Gastrocnemius medialis (tissue), 4 donors: Measurements from ENCODE around the gene SURF2. TPM values are rescaled to one million over a fixed set of nuclear protein-coding genes. Genes with fewer than 3 reads are reported as not detected.
"Not testable (repeated sequence)": the region's sequence is repeated elsewhere in the genome, so short reads cannot be mapped to it uniquely, and the experiment has no call there.

Source experiments
- ATAC-seq, 2 donors: fragments of 150-250 bp; one replicate each; pipeline ENCODE4 v1.9.1; 2016
- DNase-seq, 2 donors: peaks; one replicate each; pipeline ENCODE4 v3.0.0-alpha.2; 2019
- H3K27ac ChIP-seq, 4 donors: fragments of 200-600 bp; sonication (generic); 1 replicate in 1 of 4; 2 replicates in 3 of 4; pipeline ENCODE4 v1.5.1; 2016 to 2018; ENCODE audit warnings: mild to moderate bottlenecking in 2 of 4, moderate library complexity in 1 of 4
- H3K27me3 ChIP-seq, 3 donors: fragments of 200-600 bp; sonication (generic) in 2 of 3; 1 replicate in 1 of 3; 2 replicates in 2 of 3; pipeline versions ENCODE4 v1.5.1 to v1.6.0; 2016 to 2019; ENCODE audit warnings: mild to moderate bottlenecking in 1 of 3, moderate library complexity in 1 of 3
- H3K36me3 ChIP-seq, 2 donors: fragments of 200-600 bp; sonication (generic) in 1 of 2; one replicate each; pipeline ENCODE4 v1.5.1; 2017 to 2018
- H3K4me1 ChIP-seq, 2 donors: fragments of 200-600 bp; sonication (generic) in 1 of 2; one replicate each; pipeline ENCODE4 v1.5.1; 2016 to 2017; ENCODE audit warnings: mild to moderate bottlenecking in 2 of 2
- H3K4me3 ChIP-seq, 4 donors: fragments of 200-600 bp; sonication (generic) in 3 of 4; 1 replicate in 1 of 4; 2 replicates in 3 of 4; pipeline ENCODE4 v1.5.1; 2016 to 2019; ENCODE audit warnings: mild to moderate bottlenecking in 2 of 4
- H3K9me3 ChIP-seq, 3 donors: fragments of 200-600 bp; sonication (generic) in 2 of 3; 1 replicate in 1 of 3; 2 replicates in 2 of 3; pipeline ENCODE4 v1.5.1; 2016 to 2019
- POLR2A ChIP-seq, 2 donors: fragments of 450-650 bp; IDR thresholded peaks; one replicate each; pipeline ENCODE4 v1.6.1; 2017; ENCODE audit warnings: antibody characterized with exemption in 2 of 2, mild to moderate bottlenecking in 2 of 2, moderate library complexity in 2 of 2
- in situ Hi-C, 4 donors: fragments of 200-750 bp; cut with MboI; loops; one replicate each; pipeline versions ENCODE4 v1.15.0 to v1.8.0; 2017; ENCODE audit warnings: low sequenced_read_pairs in 4 of 4
- intact Hi-C: fragments of 100-400 bp; cut with DNase I; formaldehyde crosslinking; loops from one replicate; pipeline ENCODE4 v1.15.1; 2023; ENCODE audit warnings: low total_unique reads
- total RNA-seq, 4 donors: library from RNA; depleted of rRNA; stranded (reverse); fragments of >200 nt; gene quantifications; one replicate each; pipeline versions ENCODE4 v1.1.0 to v1.2.3, GENCODE V29; 2016
- TF ChIP-seq, protein P1 (sequence below), 5 experiments: fragments of 450-650 bp in 3 of 5; fragments of 200-600 bp in 2 of 5; sonication (generic) in 2 of 5; IDR thresholded peaks in 4 of 5; conservative IDR thresholded peaks in 1 of 5; 1 replicate in 4 of 5; 2 replicates in 1 of 5; pipeline ENCODE4 v1.5.1; 2016 to 2019; ENCODE audit warnings: antibody characterized with exemption in 5 of 5, mild to moderate bottlenecking in 3 of 5, moderate library complexity in 3 of 5

The SURF2 gene
- total RNA-seq, 4 donors from 2014 or later = 14.3 to 26.4 (median 24.8) TPM

GRCh38 chr9:133374612-133375115, 18.3 kb downstream of the SURF2 start:
- peaks cover 42 to 56% of the 10 kb centered on the region in 2 donors for H3K4me1 ChIP-seq
- TF ChIP-seq, protein P1, sequence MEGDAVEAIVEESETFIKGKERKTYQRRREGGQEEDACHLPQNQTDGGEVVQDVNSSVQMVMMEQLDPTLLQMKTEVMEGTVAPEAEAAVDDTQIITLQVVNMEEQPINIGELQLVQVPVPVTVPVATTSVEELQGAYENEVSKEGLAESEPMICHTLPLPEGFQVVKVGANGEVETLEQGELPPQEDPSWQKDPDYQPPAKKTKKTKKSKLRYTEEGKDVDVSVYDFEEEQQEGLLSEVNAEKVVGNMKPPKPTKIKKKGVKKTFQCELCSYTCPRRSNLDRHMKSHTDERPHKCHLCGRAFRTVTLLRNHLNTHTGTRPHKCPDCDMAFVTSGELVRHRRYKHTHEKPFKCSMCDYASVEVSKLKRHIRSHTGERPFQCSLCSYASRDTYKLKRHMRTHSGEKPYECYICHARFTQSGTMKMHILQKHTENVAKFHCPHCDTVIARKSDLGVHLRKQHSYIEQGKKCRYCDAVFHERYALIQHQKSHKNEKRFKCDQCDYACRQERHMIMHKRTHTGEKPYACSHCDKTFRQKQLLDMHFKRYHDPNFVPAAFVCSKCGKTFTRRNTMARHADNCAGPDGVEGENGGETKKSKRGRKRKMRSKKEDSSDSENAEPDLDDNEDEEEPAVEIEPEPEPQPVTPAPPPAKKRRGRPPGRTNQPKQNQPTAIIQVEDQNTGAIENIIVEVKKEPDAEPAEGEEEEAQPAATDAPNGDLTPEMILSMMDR (IDR thresholded peaks at IDR 0.05 in 4 of 5, conservative IDR thresholded peaks at IDR 0.05 in 1 of 5) = no peak
- TF ChIP-seq POLR2A (IDR thresholded peaks at IDR 0.05) = no peak
- in situ Hi-C loops = no loop called here
- intact Hi-C loops = loop anchor here (5.0 to 10.0 kb wide), 2 partner anchors 43 to 650 kb away; partner anchors contain the start of genes BRD3OS and REXO4
- H3K4me3 ChIP-seq = peak overlapping the region; percentile 58 to 96 (median 83)
- H3K27ac ChIP-seq = peak overlapping the region; percentile 77 to 97 (median 90)
- H3K27me3 ChIP-seq = no peaks in the 10 kb centered on the region
- ATAC-seq = no peak
- H3K9me3 ChIP-seq = no peaks in the 10 kb centered on the region
- no peaks in the 10 kb centered on the region for H3K36me3 ChIP-seq
- no peak for DNase-seq

GRCh38 chr9:133375116-133375723, 18.9 kb downstream of the SURF2 start:
- intact Hi-C loops (loop anchor here (5.0 to 10.0 kb wide), 2 partner anchors 42 to 650 kb away; partner anchors contain the start of genes BRD3OS and REXO4), in situ Hi-C loops (no loop called here)
- H3K4me1 ChIP-seq = peaks cover 37 to 51% of the 10 kb centered on the region in 2 donors
- H3K27me3 ChIP-seq = no peaks in the 10 kb centered on the region
- TF ChIP-seq POLR2A (IDR thresholded peaks at IDR 0.05) = no peak
- TF ChIP-seq, protein P1 (IDR thresholded peaks at IDR 0.05 in 4 of 5, conservative IDR thresholded peaks at IDR 0.05 in 1 of 5) = no peak
- DNase-seq (no peak), ATAC-seq (peak; percentile 23 to 24)
- H3K9me3 ChIP-seq = no peaks in the 10 kb centered on the region
- peak overlapping the region; percentile 58 to 96 (median 83) for H3K4me3 ChIP-seq
- H3K36me3 ChIP-seq = no peaks in the 10 kb centered on the region
- peak overlapping the region; percentile 77 to 97 (median 90) for H3K27ac ChIP-seq

GRCh38 chr9:133375724-133376654, 19.6 kb downstream of the SURF2 start, which contains the start of the genes STKLD1 and SURF4:
STKLD1 (plus strand) TSS chr9:133376366; CDS start chr9:133376474, 108 bp downstream.
SURF4 (minus strand) TSS chr9:133376060; CDS start chr9:133375969, 91 bp downstream.
- in situ Hi-C loops (no loop called here), intact Hi-C loops (loop anchor here (1.0 to 10.0 kb wide), 4 partner anchors 19 to 649 kb away; partner anchors contain the start of genes BRD3OS, REXO4, SURF1 and SURF2)
- Histone ChIP-seq H3K27ac (peak within 1 kb of the TSS; percentile 77 to 97 (median 90)), H3K36me3 (no peaks in the 10 kb centered on the region), H3K4me1 (peaks cover 35 to 43% of the 10 kb centered on the region in 2 donors), H3K9me3 (no peaks in the 10 kb centered on the region), H3K27me3 (no peaks in the 10 kb centered on the region), H3K4me3 (peak within 1 kb of the TSS; percentile 77 to 96 (median 88))
- TF ChIP-seq POLR2A (IDR thresholded peaks at IDR 0.05) = peak; percentile 95 to 97
- TF ChIP-seq, protein P1 (IDR thresholded peaks at IDR 0.05 in 4 of 5, conservative IDR thresholded peaks at IDR 0.05 in 1 of 5) = peak in 2 of 5 experiments; percentile 50 to 55
- ATAC-seq (peak; percentile 89 to 91), DNase-seq (peak; percentile 90 to 95)

GRCh38 chr9:133377280-133377679, 20.9 kb downstream of the SURF2 start:
- DNase-seq, in situ Hi-C loops: not testable (repeated sequence)

More at GRCh38 chr9:133377280-133377679, 20.9 kb downstream of the SURF2 start:
- peaks cover 22 to 30% of the 10 kb centered on the region in 2 donors for H3K4me1 ChIP-seq
- H3K9me3 ChIP-seq, H3K4me3 ChIP-seq, H3K36me3 ChIP-seq, H3K27me3 ChIP-seq, H3K27ac ChIP-seq, ATAC-seq: not testable (repeated sequence)
- intact Hi-C loops = loop anchor here (1.0 to 10.0 kb wide), 4 partner anchors 20 to 648 kb away; partner anchors contain the start of genes BRD3OS, REXO4, SURF1 and SURF2
